Measurements from ENCODE around the gene FGL2.
"Not testable (repeated sequence)": the region's sequence is repeated elsewhere in the genome, so short reads cannot be mapped to it uniquely, and the experiment has no call there.

The FGL2 gene

DNA sequence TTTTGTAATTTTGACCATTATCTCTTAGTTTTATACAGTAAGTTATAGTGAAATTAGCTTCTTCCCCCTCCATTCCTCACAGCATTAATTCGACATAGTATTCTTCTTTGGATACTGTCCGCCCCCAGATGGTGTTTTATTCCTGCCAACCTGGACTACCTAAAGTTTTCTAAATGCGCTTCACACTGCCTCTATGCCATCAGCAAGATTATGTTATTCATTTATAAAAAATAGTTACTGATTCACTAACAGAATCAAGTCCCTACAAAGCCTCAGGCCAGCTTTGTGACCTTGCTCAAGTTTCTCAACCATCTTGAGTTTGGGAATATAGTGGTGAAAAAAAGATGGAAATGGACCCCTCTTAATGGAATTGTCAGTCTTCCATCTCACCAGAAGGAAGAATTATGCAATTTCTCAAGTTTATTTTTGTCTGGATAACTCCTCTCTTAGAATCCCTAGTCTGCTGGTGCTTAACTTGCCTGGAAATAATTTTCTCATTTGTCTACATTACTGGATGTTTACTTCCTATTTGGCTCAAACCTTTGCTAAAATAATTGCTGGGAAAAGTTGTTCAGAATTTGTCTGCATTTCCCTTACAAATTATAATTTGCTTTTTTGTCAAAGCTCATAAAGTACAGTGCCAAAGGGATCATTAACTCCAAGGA, 16.7 kb upstream of the FGL2 start:
- no peak for DNase-seq

DNA sequence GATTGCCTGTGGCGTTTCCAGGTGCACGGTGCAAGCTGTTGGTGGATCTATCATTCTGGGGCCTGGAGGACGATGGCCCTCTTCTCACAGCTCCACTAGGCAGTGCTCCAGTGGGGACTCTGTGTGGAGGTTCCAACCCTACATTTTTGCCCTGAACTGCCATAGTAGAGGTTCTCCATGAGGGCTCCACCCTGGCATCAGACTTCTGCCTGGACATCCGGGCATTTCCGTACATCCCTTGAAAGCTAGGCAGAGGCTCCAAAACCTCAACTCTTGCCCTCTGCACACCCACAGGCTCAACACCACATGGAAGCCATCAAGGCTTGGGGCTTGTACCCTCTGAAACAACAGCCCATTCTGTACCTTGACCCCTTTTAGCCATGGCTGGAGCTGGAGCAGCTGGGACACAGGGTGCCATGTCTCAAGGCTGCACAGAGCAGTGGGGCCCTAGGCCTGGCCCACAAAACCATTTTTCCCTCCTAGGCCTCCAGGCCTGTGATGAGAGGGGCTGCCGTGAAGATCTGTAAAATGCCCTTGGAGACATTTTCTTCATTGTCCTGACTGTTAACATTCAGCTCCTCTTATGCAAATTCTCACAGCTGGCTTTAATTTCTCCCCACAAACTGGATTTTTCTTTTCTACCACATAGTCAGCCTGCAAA, 10.0 kb upstream of the FGL2 start:
- DNase-seq, result no peak

DNA sequence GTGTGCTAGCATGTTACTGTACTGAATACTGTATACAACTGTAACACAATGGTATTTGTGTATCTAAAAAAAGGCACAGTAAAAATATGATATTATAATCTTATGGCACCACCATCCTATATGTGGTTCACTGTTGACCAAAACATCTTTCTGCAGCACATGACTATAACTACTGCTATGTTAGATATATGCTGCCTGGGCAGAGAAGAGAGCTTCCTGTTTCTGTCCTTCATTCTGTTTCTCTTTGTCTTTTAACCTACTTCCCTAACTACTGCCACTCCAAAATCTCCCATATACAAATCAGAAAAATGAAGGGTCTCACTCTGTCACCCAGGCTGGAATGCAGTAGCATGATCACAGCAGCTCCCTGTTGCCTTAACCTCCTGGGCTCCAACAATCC, 8.8 kb upstream of the FGL2 start:
- no peak for DNase-seq

DNA sequence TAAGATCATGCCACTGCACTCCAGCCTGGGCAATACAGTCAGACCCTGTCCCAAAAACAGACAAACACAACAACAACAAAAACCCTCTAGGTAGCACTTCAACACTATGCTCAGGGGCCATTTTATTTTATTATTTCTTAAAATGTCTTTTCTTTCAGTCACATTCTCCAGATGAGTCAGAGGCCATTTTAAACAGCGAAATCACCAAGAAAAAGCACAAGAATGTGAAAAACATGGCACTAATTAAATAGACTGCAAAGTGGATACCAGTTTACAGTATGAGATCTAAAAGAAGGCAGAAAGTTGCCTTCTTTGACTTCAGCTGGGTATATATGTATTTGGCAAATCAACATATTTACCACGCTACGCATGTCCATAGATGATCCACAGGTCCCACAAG, 6.1 kb upstream of the FGL2 start:
- no peak for DNase-seq

DNA sequence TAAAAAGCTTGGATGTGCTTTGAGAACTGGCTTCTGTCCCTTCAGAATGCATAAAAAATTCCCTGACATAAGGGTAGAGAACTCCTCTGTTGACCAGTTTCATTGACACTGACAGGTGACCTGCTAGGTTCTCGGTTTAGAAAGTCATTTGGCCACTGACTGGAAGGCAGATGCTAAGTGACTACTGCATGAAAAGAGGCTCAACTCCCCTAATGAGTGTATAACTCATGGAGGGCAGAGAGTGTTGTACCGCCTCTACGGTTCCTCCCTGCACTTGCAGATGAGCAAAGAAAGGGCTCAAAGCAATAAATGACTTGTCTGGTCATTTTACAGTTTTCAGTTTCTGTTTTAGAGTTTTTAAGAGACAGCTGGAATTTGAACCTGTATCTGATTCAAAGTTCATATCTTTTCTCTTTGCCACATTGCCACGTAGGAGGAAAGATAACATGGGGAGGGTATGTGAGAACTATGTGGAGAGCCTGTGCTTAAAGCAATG, 2.9 kb upstream of the FGL2 start:
- no peak for DNase-seq

DNA sequence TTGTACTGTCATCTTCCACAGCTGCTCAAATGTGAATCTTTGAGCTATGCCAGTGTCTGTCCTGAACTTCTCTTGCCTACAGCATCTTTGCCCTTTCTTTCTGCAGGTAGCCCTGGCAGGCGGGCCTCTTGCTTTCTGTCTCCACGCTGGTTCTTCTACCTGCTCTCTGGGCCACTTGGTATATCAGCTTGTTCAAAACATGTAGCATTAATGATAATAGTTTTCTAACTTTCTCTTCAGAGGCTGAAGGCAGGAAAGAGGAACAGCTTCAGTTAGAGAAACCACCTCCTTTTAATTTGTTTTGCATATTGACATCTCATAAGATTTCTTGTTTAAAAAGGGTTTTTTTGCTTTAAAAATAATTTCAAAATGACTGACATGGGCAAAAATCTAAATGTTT, 923 bp upstream of the FGL2 start:
- DNase-seq, result no peak

DNA sequence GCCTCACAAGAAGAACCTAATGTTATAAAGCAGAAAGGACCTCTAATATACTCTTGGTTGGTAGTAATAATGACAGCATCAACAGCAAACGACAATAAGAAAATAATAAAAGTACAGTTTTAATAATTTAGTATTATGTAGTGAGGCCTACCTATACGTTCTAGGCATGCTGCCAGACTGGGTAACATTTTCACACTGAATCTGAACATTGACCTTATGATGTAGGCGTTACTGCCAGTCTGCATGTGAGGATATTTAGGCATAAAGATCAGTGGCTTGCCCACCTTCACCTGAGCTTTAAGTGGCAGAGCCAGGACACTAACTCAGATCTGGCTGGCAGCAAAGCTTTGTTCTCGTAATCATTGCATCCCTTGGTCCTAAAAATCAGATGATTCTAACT, 2.5 kb downstream of the FGL2 start:
- no peak for DNase-seq

DNA sequence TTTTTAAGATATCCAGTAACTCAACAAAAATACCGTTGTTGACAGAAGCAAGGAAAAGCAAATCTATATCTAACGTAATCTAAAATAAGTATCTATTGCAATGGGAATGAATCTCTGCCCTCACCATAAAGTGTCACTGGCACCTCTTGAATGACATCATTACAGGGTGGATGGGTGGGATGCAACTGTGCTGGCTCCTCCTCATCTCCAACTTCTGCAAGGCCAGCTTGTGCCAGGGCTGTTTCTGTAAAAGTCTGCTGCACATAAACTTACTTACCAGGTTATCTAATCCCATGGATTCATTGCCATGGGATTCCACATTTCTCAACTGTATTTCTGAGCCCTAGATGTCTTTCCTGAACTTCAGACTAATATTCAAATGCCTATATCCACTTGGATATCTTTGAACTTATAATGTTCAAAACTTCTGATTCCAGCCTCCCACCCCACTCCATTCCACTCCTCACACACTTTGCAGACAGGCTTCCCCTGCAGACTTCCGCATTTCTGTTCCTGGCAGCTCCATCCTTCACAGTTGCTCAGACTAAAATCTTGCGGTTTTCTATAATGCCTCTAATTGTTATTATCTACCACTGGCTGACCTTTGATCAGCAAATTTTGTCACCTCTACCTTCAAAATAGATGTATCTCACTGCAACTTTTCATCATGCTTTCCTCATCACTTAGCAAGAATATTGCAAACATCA, 10.7 kb downstream of the FGL2 start:
- no peak for DNase-seq

DNA sequence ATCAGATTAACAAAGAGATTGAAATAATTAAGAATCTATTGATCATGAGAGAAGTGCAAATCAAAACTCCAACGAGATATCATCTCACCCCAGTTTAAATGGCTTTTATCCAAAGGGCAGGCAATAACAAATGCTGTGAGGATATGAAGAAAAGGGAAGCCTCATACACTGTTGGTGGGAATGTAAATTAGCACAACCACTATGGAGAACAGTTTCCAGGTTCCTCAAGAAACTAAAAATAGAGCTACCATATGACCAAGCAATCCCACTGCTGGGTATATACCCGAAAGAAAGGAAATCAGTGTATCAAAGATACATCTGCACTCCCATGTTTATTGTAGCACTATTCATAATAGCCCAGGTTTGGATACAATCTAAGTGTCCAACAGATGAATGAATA, 13.8 kb downstream of the FGL2 start:
- DNase-seq, result no peak

DNA sequence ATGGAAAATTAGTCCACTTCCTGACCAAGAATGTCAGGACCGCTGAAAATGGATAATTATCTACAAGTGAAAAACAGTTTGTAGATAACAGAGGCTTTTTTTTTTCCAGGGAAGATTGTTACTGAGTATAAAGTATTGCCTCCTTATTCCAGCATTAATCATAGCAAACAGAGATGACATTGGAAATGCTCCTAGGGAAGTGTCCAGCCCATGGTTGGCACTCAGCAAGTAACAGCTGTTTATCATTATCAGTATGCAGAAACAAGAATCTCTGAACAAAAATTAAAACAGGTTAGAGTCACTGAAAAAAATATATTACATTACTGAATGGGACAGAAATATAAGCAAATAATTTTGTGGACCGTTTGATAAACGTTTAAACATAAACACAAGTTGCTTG, 14.6 kb downstream of the FGL2 start:
- DNase-seq, result no peak

DNA sequence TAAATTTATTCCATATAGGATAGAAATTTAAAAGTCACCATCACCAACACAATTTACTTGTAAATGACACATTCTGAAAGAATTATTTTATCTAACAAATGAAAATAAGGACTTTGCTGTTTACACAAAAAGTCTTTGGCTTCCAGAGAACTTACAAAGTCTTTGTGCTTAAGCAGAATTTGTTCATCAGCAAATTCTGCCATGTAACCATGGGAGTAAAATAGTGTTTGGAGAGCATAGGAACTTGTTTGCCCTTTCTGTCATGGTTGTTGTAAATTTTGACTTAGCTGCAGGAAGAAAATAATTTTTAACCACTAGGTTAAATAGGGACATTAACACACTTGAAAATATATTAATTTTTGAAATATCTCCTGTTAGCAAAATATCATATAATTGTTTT, 15.2 kb downstream of the FGL2 start:
- no peak for DNase-seq

DNA sequence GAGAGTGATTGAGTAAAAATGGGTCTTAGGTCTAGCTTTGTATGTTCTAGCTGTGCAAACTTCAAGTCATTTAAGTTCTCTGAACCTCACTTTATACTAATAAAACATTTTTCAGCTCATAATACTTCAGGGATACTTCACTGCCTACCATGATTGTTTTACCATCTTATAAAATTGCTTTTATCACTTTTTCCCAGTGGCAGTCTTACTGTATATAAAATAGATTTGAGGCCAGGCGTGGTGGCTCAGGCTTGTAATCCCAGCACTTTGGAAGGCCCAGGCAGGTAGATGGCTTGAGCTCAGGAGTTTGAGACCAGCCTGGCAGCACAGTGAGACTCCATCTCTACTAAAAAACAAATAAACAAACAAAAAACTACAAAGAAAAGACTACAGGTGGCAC, 17.4 kb downstream of the FGL2 start:
- no peak for DNase-seq

DNA sequence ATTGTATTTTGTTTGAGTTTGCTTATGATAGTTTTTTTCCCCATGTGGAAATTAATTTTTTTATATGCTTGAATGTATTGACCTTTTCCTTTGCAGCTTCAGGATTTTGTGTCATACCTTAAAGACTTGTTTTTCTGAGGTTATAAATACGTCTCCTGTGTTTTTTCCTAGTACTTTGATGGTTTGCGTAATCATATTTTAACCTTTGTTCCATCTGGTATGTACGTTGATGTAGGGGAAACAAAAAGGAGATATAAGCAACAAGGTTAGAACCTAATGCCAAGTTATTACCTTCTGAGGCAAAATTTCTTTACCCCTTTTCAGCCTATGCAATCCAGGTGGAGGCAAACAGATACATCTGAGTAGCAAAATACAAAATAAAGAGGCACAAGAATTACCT, 17.9 kb downstream of the FGL2 start:
- no peak for DNase-seq

DNA sequence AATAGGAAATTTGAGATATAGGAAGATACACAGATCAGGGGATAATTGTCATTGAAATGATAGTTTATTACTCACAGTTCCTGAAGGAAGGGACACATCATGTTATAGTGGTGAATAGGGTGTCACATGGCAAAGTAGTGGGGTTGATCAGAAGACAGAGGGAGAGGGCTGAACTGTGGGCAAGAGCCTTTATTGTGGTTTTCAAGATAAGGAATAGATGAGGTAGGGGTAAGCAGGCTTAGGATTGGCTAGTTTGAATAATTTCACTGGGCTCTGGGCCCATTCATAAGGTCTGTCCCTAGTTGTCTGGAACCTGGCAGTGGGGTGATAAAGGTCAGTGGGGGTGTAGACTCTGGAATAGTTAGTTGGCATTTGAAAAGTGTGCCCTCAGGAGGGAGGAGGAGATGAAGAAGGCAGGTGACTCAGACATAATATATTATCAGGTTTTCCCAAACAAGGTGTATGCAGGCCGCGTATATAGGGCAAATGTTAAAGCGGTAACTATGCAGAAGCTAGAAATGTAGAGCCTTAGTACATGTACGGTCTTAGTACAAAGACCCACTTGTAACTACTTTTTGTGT, 18.5 kb downstream of the FGL2 start:
- no peak for DNase-seq

DNA sequence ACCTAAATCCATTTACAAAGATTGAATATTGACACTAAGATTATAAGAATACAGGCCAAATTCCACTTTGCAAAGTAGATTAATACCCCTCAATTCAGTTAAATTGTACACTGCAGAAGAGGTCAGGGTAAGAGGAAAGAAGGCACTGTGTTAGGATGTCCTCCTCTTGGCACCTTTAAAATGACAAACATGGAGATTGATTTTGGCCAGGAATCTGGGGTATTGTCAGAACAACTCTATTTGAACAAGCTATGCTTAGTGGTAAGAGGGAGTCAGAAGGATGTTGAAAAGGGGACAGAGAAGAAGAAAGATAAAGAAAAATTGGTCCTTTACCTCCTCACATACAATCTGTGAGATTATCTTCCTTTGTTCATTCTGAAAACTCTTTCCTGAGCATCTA, 21.6 kb downstream of the FGL2 start:
- DNase-seq, result not testable (repeated sequence)

DNA sequence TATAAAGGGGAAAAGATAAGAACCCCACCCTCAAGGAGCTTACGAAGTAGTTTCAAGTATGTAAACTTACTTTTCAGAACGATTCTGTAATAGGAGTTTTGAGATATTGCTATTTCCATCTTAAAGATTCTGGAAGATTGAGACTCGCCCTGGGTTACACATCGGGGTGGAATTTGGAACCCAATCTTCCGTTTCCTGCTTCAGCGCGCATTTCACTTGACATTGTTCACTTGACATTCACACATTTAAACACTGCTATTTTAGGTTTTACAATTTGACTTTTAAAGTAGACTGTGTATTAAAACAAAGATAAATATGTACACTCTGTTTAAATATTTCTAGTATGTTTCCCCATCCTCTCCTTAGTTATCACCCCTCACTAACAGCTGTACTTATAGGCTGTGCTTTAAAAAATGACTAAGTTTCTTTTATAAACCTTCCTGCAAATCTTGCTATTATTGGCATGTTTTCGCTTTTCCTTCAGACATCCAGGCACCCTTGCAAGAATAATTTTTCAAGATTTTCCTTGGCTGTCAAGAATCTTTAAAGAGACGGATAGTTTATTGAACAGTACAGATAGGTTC, 22.2 kb downstream of the FGL2 start:
- DNase-seq, result not testable (repeated sequence)

DNA sequence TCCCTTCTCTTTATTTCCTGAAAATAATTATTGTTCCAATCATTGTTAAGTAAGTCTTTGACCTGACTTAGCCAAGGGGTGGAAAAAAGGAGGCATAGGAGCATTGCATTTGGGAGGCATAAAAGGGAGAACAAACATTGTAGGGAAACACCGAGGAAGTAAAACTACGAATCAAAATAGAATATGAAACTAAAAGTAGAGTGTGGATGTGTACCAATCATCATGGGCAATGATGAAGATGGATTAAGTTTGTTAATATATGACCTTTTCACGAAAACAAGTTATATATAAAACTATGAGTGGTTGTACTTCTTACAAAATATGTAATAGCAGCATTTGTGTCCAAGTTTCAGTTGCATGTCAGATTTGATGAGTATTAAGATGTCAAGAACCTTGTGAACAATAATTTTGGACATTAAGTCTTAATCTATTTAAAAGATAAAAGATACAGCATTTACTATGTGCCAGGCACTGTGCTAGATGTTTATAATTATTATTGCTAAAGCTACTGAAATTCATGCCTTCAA, 24.3 kb downstream of the FGL2 start:
- DNase-seq, result not testable (repeated sequence)

DNA sequence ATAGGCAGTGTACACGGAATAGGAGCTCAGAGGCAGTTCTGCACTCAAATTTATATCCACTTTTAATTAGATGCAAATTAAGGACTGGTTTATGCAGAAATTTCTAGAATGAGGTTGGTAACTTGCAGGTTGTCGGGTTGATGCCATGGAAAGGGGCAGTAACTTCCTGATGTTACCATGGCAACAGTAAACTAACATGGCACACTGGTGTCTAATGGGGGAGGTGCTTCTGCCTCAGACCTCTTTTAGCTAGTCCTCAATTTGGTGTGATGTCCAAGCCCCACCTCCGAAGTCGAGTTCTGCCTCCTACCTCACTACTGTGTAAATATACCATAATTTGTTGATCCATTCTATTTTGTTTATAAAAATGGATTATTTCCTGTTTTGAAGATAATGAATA, 25.2 kb downstream of the FGL2 start:
- not testable (repeated sequence) for DNase-seq

DNA sequence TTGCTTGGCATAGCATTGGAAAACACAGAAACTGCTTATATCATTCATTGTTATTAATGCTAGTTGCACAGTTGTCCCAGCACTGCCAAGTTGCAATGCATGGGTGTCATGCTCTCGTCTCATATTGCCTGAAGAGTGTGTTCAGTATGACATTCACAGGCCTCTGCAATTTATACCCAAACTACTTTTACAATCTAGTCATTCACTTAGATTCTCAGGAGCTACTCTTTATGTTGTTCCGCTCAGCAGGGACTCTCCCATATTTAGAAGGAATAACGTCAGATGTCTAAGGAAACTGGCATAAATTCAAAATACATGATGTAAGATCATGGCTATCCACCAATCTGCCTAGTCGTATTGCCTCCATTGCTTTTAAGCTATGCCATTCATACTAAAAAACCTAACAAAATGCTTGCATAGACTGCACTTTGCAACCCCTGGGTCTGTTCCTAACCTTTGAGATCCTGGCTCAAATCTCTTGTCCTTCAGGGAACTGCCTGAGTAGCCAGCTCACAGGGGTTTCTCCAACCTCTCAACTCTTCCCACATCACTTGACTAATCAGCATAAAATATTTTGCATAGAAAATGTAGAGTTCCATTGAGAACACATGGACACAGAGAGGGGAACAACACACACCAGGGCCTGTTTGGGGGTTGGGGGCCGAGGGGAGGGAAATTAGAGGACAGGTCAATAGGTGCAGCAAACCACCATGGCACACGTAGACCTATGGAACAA, 27.0 kb downstream of the FGL2 start:
- not testable (repeated sequence) for DNase-seq

DNA sequence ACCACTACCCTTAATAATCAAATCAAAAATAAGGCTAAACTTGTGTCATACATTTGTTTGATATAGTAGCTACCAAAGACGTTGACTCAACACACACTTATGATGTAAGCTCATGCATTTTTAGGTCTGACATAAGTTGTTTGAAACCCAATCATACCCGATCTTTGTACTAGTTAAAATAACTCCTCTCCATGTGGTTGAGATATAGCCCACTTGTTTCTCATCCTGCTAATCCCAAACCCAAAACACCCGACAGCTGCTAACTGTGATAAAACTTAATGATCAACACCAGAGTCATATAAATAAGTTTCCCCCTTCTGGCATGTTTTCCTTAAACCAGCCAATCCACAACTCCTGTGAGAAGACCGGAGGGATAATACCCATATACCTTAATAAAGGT, 28.5 kb downstream of the FGL2 start:
- not testable (repeated sequence) for DNase-seq

DNA sequence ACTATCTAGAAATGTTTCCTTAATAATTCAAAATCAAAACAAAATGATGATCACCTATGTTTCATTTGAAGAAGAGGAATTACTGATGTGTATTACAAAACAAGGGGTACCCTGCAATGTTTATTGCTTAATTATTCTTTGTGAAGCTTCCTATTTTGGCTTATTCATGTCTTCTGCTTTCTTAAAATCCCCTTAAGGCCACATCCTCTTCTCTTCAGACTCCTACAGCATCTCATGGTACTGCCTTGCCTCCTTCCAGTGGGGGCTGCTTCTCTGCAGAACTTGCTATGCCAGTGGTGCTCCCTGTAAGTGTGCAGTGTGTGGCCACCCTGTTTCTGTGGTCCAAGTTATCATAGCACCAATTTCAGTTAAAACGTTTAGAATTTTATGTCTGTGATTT, 42.2 kb downstream of the FGL2 start:
- no peak for DNase-seq

DNA sequence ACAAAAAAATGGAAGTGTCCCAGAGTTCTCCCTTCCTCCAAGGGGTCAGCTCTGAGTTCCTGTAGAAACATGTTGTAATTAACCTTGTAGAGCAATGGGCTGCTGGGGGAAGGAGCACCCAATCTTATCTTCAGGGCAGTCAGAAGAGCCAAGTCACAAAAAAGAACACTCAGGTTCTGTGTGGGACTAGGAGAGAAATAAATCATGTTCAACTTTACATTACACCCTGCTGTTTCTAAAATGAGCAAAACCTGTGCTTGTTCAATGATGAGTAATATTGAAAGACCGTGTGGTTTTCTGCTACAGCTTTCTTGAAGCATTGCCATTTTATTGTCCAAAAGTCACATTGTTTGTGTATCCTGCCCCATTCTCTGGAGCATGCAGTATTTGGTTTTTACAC, 42.6 kb downstream of the FGL2 start:
- DNase-seq, result not testable (repeated sequence)

Data from islet precursor cell (in vitro differentiated cells).